ENCODE measurements around the gene SLC40A1.

Gene SLC40A1

GRCh38 chr2:189561371-189562038 lies 19.1 kb downstream of the SLC40A1 start:
- no peak for DNase-seq

- no peak for DNase-seq
These were observed 20.4 kb downstream of the SLC40A1 start for GRCh38 chr2:189560273-189560586.

GRCh38 chr2:189559579-189560272 lies 20.9 kb downstream of the SLC40A1 start:
- DNase-seq, result no peak

GRCh38 chr2:189558516-189559272 lies 21.9 kb downstream of the SLC40A1 start:
- DNase-seq, result no peak

GRCh38 chr2:189557373-189557772 lies 23.2 kb downstream of the SLC40A1 start:
- no peak for DNase-seq

- no peak for DNase-seq
These were observed 24.1 kb downstream of the SLC40A1 start for GRCh38 chr2:189556526-189556925.

GRCh38 chr2:189555232-189555631 lies 25.4 kb downstream of the SLC40A1 start:
- no peak for DNase-seq

GRCh38 chr2:189553504-189554088 lies 27.0 kb downstream of the SLC40A1 start:
- no peak for DNase-seq

- DNase-seq, result no peak
These were observed 27.6 kb downstream of the SLC40A1 start for GRCh38 chr2:189552991-189553404.

GRCh38 chr2:189552334-189552990 lies 28.1 kb downstream of the SLC40A1 start:
- no peak for DNase-seq

GRCh38 chr2:189551808-189552207 lies 28.8 kb downstream of the SLC40A1 start:
- no peak for DNase-seq

- no peak for DNase-seq
These were observed 31.1 kb downstream of the SLC40A1 start for GRCh38 chr2:189549449-189549832.

- DNase-seq, result no peak
These were observed 31.7 kb downstream of the SLC40A1 start for GRCh38 chr2:189548666-189549448.

GRCh38 chr2:189545418-189545817 lies 35.2 kb downstream of the SLC40A1 start:
- no peak for DNase-seq

GRCh38 chr2:189544318-189545042 lies 36.1 kb downstream of the SLC40A1 start:
- DNase-seq, result no peak

- no peak for DNase-seq
These were observed 37.2 kb downstream of the SLC40A1 start for GRCh38 chr2:189543367-189543766.

- no peak for DNase-seq
These were observed 38.3 kb downstream of the SLC40A1 start for GRCh38 chr2:189542145-189542882.

- DNase-seq, result no peak
These were observed 39.0 kb downstream of the SLC40A1 start for GRCh38 chr2:189541591-189541990.

- no peak for DNase-seq
These were observed 40.0 kb downstream of the SLC40A1 start for GRCh38 chr2:189540551-189540950.

- no peak for DNase-seq
These were observed 42.2 kb downstream of the SLC40A1 start for GRCh38 chr2:189538402-189538801.

GRCh38 chr2:189536830-189537229 lies 43.8 kb downstream of the SLC40A1 start:
- DNase-seq, result no peak
